HepG2 (cell line): ENCODE data around the gene GMCL2. TPM values are rescaled to one million over a fixed set of nuclear protein-coding genes. Genes with fewer than 3 reads are reported as not detected.
A peak's percentile ranks its signal among the peaks of the same experiment; 100 is the strongest.

ENCODE experiments used
- AFF4 ChIP-seq: sonication (generic); formaldehyde crosslinking; IDR thresholded peaks from 2 replicates; pipeline ENCODE4 v1.4.0; 2020; ENCODE audit warnings: missing genetic modification reagents
- ATF4 ChIP-seq, 2 experiments: fragments of 450-650 bp in 1 of 2; sonication (generic) in 1 of 2; formaldehyde crosslinking; IDR thresholded peaks; 2 replicates each; pipeline versions ENCODE4 v1.5.0 to v1.8.0; 2020 to 2022; ENCODE audit warnings: mild to moderate bottlenecking in 1 of 2, missing genetic modification reagents in 1 of 2
- CTCF ChIP-seq: sonication (generic); formaldehyde crosslinking; IDR thresholded peaks from 2 replicates; pipeline ENCODE4 v1.5.0; 2020; ENCODE audit warnings: mild to moderate bottlenecking, missing genetic modification reagents, moderate library complexity
- HNRNPH1 ChIP-seq: fragments of 200-400 bp; formaldehyde crosslinking; optimal IDR thresholded peaks from 2 replicates; pipeline ENCODE3; 2017; ENCODE audit warnings: mild to moderate bottlenecking, low read depth, low read length
- MXD1 ChIP-seq: sonication (generic); formaldehyde crosslinking; IDR thresholded peaks from 2 replicates; pipeline ENCODE4 v1.4.0; 2020; ENCODE audit warnings: mild to moderate bottlenecking, missing genetic modification reagents
- PHF20 ChIP-seq: sonication (generic); formaldehyde crosslinking; IDR thresholded peaks from 2 replicates; pipeline ENCODE4 v1.5.0; 2020; ENCODE audit warnings: mild to moderate bottlenecking, missing genetic modification reagents
- RFXANK ChIP-seq: IDR thresholded peaks from 2 replicates; pipeline ENCODE4 v1.6.1; 2016
- SATB2 ChIP-seq: sonication (generic); formaldehyde crosslinking; IDR thresholded peaks from 2 replicates; pipeline ENCODE4 v1.5.0; 2020; ENCODE audit warnings: missing genetic modification reagents
- THAP8 ChIP-seq: sonication (generic); formaldehyde crosslinking; IDR thresholded peaks from 2 replicates; pipeline ENCODE4 v1.5.1; 2020; ENCODE audit warnings: missing genetic modification reagents, mild to moderate bottlenecking, borderline replicate concordance
- ZFAT ChIP-seq: sonication (generic); formaldehyde crosslinking; conservative IDR thresholded peaks from 2 replicates; pipeline ENCODE4 v1.8.1; 2023; ENCODE audit warnings: missing genetic modification reagents, inconsistent platforms
- ZFP36L2 ChIP-seq: sonication (generic); formaldehyde crosslinking; IDR thresholded peaks from 2 replicates; pipeline ENCODE4 v1.4.0; 2020; ENCODE audit warnings: missing genetic modification reagents
- ZMAT3 ChIP-seq: sonication (generic); formaldehyde crosslinking; conservative IDR thresholded peaks from 2 replicates; pipeline ENCODE4 v1.7.0; 2021; ENCODE audit warnings: missing genetic modification reagents
- ZNF124 ChIP-seq: sonication (generic); formaldehyde crosslinking; IDR thresholded peaks from 2 replicates; pipeline ENCODE4 v1.4.0; 2020; ENCODE audit warnings: missing genetic modification reagents
- ZNF235 ChIP-seq: sonication (generic); formaldehyde crosslinking; IDR thresholded peaks from 2 replicates; pipeline ENCODE4 v1.8.1; 2023; ENCODE audit warnings: mild to moderate bottlenecking, missing genetic modification reagents, borderline replicate concordance
- ZNF281 ChIP-seq: sonication (generic); formaldehyde crosslinking; IDR thresholded peaks from 2 replicates; pipeline ENCODE4 v1.4.0; 2020; ENCODE audit warnings: missing genetic modification reagents, borderline replicate concordance
- ZNF382 ChIP-seq: sonication (generic); formaldehyde crosslinking; IDR thresholded peaks from 2 replicates; pipeline ENCODE4 v1.5.0; 2020; ENCODE audit warnings: missing genetic modification reagents, mild to moderate bottlenecking, borderline replicate concordance
- ZNF562 ChIP-seq: sonication (generic); formaldehyde crosslinking; IDR thresholded peaks from 2 replicates; pipeline ENCODE4 v1.8.0; 2022; ENCODE audit warnings: missing genetic modification reagents, borderline replicate concordance
- ZNF629 ChIP-seq: sonication (generic); formaldehyde crosslinking; conservative IDR thresholded peaks from 2 replicates; pipeline ENCODE4 v1.5.0; 2020; ENCODE audit warnings: missing genetic modification reagents
- ZNF660 ChIP-seq: sonication (generic); formaldehyde crosslinking; IDR thresholded peaks from 2 replicates; pipeline ENCODE4 v1.5.1; 2020; ENCODE audit warnings: mild to moderate bottlenecking, low read depth, missing genetic modification reagents, borderline replicate concordance
- polyA plus RNA-seq, 8 experiments: library from polyadenylated mRNA; depleted of rRNA in 3 of 8; stranded (reverse) in 7 of 8; unstranded in 1 of 8; fragments of >200 nt; fragmentation: Illumina TruSeq in 4 of 8; extraction: Trizol in 4 of 8; gene quantifications; 2 replicates each; pipeline versions ENCODE4 v1.2.1 to v1.2.3, GENCODE V29; 2011 to 2016; ENCODE audit warnings: low read depth in 4 of 8, missing spikeins in 1 of 8, mixed read lengths in 1 of 8; ENCODE audit not compliant: insufficient read depth in 1 of 8
- total RNA-seq, 5 experiments: library from RNA; depleted of rRNA; stranded (reverse); fragments of >200 nt; fragmentation: Illumina TruSeq; extraction: Trizol; gene quantifications; 2 replicates each; pipeline ENCODE4 v1.2.3, GENCODE V29; 2016; ENCODE audit warnings: low read depth in 1 of 5

GMCL2 gene
- total and polyA plus RNA-seq, 2 of the 13 experiments (the other 11 are each of a cell fraction or from before 2014, with no cell fraction given), result 0.03 TPM; not detected in 1

GRCh38 chr5:178232920-178233429, 45.8 kb upstream of the GMCL2 start (continued):
- TF ChIP-seq AFF4 (CRISPR knock-in tag) (no peak), CTCF (CRISPR knock-in tag) (0 out of 2 replicates have a peak, but pooled peaks have one; percentile 2), ZFP36L2 (CRISPR knock-in tag) (no peak), ZNF281 (no peak), SATB2 (CRISPR knock-in tag) (no peak), THAP8 (0 out of 2 replicates have a peak, but pooled peaks have one; percentile 56), ZNF629 (CRISPR knock-in tag) (peak; percentile 90), ZNF382 (CRISPR knock-in tag) (no peak), ZNF124 (CRISPR knock-in tag) (no peak), HNRNPH1 (no peak), ATF4 (CRISPR knock-in tag; IDR thresholded peaks at IDR 0.05) (no peak), RFXANK (CRISPR knock-in tag) (no peak), MXD1 (CRISPR knock-in tag) (0 out of 2 replicates have a peak, but pooled peaks have one; percentile 19), ZNF660 (CRISPR knock-in tag) (0 out of 2 replicates have a peak, but pooled peaks have one; percentile 42), ZNF235 (CRISPR knock-in tag) (0 out of 2 replicates have a peak, but pooled peaks have one; percentile 52), ZMAT3 (no peak), ZNF562 (CRISPR knock-in tag) (no peak), ZFAT (no peak), PHF20 (no peak; the same call in 1 of the 2 replicates)
